ENCODE data around the gene TARP.

TARP gene

DNA sequence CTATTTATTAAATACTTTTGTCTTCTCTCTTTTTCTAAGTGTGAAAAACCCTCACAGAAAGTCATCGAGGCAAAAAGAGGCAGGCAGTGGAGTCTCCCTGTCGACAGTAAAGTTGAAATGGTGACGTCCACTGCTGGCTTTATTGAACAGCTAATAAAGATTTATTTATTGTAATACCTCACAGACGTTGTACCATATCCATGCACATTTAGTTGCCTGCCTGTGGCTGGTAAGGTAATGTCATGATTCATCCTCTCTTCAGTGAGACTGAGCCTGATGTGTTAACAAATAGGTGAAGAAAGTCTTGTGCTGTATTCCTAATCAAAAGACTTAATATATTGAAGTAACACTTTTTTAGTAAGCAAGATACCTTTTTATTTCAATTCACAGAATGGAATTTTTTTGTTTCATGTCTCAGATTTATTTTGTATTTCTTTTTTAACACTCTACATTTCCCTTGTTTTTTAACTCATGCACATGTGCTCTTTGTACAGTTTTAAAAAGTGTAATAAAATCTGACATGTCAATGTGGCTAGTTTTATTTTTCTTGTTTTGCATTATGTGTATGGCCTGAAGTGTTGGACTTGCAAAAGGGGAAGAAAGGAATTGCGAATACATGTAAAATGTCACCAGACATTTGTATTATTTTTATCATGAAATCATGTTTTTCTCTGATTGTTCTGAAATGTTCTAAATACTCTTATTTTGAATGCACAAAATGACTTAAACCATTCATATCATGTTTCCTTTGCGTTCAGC lies 43.4 kb downstream of the TARP start:
- Histone ChIP-seq H3K27ac (ENCODE audit: low read depth, low read length) (no peak overlapping the region), H3K9ac (ENCODE audit: low read length) (no peak overlapping the region), H3K4me1 (ENCODE audit: insufficient read depth, low read length) (no peaks in the 10 kb centered on the region), H3K27me3 (ENCODE audit: control insufficient read depth in 1 of 2, insufficient read depth in 2 of 2, low read length in 2 of 2) (no peaks in the 10 kb centered on the region), H3K4me3 (ENCODE audit: low read depth in 1 of 2, low read length in 2 of 2) (no peak overlapping the region), H3K36me3 (ENCODE audit: insufficient read depth, low read length) (peaks cover 15% of the 10 kb centered on the region), H3K9me3 (ENCODE audit: low read length) (no peaks in the 10 kb centered on the region)

DNA sequence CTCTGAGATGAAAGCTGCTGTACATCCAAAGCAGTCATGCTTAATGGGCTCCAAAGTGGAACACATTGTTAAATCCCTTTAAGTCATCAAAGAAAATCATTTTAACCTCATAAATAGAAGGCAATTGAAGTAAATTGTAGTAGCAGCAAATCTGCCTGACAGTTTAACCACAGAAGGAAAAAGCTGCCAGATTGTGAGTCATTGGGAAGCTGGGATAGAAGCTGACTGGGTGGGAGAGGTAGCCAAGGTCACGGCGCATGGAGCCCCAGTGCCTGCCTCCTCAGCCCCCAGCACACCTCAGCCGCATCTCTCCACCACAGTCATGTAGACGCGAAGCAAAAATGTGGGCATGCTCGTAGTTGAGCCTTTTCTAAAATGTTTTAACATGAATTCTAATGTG lies 44.0 kb downstream of the TARP start:
- no peak overlapping the region for H3K4me3 ChIP-seq (ENCODE audit: low read depth in 1 of 2, low read length in 2 of 2)
- H3K9me3 ChIP-seq (ENCODE audit: low read length) = no peaks in the 10 kb centered on the region
- H3K36me3 ChIP-seq (ENCODE audit: insufficient read depth, low read length) = peaks cover 15% of the 10 kb centered on the region
- H3K27ac ChIP-seq (ENCODE audit: low read depth, low read length) = no peak overlapping the region
- H3K27me3 ChIP-seq (ENCODE audit: control insufficient read depth in 1 of 2, insufficient read depth in 2 of 2, low read length in 2 of 2) = no peaks in the 10 kb centered on the region
- no peak overlapping the region for H3K9ac ChIP-seq (ENCODE audit: low read length)
- no peaks in the 10 kb centered on the region for H3K4me1 ChIP-seq (ENCODE audit: insufficient read depth, low read length)

DNA sequence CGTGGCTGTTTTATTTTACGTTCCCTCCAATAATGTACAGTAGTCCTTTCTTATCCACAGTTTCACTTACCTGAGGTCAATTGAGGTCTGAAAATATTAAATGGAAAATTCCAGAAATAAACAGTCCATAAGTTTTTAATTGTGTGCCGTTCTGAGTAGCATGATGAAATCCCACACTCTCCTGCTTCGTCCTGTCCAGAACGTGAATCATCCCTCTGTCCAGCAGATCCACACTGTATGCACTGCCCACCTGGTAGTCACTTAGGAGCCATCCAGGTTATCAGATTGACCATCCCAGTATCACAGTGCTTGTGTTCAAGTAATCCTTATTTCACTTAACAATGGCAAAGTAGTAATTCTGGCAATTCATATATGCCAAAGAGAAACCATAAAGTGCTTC lies 49.0 kb downstream of the TARP start:
- Histone ChIP-seq H3K27ac (ENCODE audit: low read depth, low read length) (no peak overlapping the region), H3K27me3 (ENCODE audit: control insufficient read depth in 1 of 2, insufficient read depth in 2 of 2, low read length in 2 of 2) (no peaks in the 10 kb centered on the region), H3K4me3 (ENCODE audit: low read depth in 1 of 2, low read length in 2 of 2) (no peak overlapping the region), H3K4me1 (ENCODE audit: insufficient read depth, low read length) (no peaks in the 10 kb centered on the region), H3K9me3 (ENCODE audit: low read length) (no peaks in the 10 kb centered on the region), H3K36me3 (ENCODE audit: insufficient read depth, low read length) (peaks cover 23% of the 10 kb centered on the region), H3K9ac (ENCODE audit: low read length) (no peak overlapping the region)

DNA sequence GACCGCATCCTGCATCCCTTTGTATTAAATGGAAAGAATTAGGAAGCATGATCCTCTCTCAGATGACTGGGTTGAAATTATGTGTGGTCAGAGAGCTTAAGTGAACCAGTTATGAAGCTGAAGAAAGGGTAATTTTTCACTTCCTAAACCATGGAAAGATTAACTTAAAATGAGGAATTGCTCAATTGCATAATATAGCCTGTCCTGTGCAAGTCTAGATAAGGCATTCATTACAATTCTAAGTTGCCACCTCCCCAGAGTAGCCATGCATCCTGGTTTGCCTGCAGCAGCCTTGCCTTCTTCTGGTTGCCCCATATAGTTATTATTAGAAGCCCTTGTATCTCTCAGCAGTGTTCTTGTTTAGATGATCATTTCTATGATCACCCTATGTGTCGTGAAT lies 50.1 kb downstream of the TARP start:
- Histone ChIP-seq H3K36me3 (ENCODE audit: insufficient read depth, low read length) (peaks cover 16% of the 10 kb centered on the region), H3K9ac (ENCODE audit: low read length) (no peak overlapping the region), H3K27ac (ENCODE audit: low read depth, low read length) (no peak overlapping the region), H3K9me3 (ENCODE audit: low read length) (no peaks in the 10 kb centered on the region), H3K27me3 (ENCODE audit: control insufficient read depth in 1 of 2, insufficient read depth in 2 of 2, low read length in 2 of 2) (no peaks in the 10 kb centered on the region), H3K4me1 (ENCODE audit: insufficient read depth, low read length) (no peaks in the 10 kb centered on the region), H3K4me3 (ENCODE audit: low read depth in 1 of 2, low read length in 2 of 2) (no peak overlapping the region)

DNA sequence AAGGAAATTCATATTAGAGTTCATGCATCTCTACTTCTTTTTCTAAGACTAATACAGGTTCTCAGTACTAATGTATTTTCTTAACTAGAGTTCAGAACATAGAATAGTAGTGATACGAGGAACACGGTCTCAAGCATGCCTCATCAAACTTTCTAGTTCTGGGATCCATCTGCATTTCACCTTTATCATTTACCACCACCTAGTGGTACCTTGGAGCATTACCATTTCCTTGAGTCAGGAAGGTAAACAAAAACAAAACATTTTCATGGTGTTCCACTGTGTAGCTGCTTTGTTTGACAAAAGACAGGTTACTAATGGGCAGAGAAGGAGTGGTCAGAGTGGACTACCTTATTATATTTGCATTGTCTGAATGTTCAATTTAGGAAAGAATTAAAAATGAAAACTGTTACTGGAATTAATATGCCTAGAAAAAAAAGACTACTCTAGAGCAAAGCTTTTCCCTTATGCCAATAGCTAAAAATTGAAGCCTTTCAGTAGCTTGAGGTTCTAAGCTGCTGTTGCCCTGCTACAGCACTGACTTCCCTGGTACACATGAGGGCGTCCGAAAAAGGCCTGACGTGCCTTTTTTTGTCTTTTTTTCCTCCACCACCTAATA lies 50.8 kb downstream of the TARP start:
- Histone ChIP-seq H3K4me3 (ENCODE audit: low read depth in 1 of 2, low read length in 2 of 2) (peak overlapping the region in 1 of 2 donors; percentile 15), H3K27me3 (ENCODE audit: control insufficient read depth in 1 of 2, insufficient read depth in 2 of 2, low read length in 2 of 2) (no peaks in the 10 kb centered on the region), H3K36me3 (ENCODE audit: insufficient read depth, low read length) (peaks cover 18% of the 10 kb centered on the region), H3K9ac (ENCODE audit: low read length) (no peak overlapping the region), H3K27ac (ENCODE audit: low read depth, low read length) (no peak overlapping the region), H3K4me1 (ENCODE audit: insufficient read depth, low read length) (no peaks in the 10 kb centered on the region), H3K9me3 (ENCODE audit: low read length) (no peaks in the 10 kb centered on the region)

DNA sequence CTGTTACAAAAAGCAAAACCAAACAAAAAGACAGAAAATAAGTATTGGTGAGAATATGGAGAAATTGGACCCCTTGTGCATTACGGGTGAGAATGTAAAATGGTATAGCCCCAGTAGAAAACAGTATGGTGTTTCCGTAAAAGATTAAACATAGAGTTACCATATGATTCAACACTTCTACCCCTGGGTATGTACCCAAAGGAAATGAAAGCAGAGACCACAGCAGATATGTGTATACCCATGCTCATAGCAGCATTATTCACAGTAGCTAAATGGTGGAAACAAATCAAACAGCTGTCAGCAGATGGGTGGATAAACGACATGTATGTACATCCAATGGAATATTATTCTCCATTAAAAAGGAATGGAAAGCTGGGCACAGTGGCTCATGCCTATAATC lies 53.0 kb downstream of the TARP start:
- Histone ChIP-seq H3K9me3 (ENCODE audit: low read length) (no peaks in the 10 kb centered on the region), H3K27me3 (ENCODE audit: control insufficient read depth in 1 of 2, insufficient read depth in 2 of 2, low read length in 2 of 2) (no peaks in the 10 kb centered on the region), H3K4me1 (ENCODE audit: insufficient read depth, low read length) (peaks cover 3% of the 10 kb centered on the region), H3K27ac (ENCODE audit: low read depth, low read length) (no peak overlapping the region), H3K9ac (ENCODE audit: low read length) (no peak overlapping the region), H3K4me3 (ENCODE audit: low read depth in 1 of 2, low read length in 2 of 2) (no peak overlapping the region), H3K36me3 (ENCODE audit: insufficient read depth, low read length) (peaks cover 30% of the 10 kb centered on the region)

DNA sequence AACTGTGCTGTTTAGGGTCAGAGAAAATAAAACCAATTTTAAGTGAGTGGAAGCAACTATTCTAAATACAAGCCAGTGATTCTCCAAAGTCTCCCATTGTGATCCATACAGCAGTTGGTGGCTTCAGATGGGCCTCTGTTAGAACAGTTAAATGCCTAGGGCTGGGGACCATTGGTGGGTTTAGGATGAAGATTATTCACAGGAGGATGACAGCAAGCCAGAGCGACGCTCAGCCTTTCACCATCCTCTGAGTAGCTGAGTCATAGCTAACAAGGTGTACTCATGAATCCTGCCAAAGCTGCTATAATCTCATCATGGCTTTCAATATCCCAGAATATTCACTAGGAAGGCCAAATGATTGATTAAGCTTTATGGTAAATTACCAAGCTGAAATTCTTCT lies 55.8 kb downstream of the TARP start:
- Histone ChIP-seq H3K27ac (ENCODE audit: low read depth, low read length) (no peak overlapping the region), H3K9ac (ENCODE audit: low read length) (no peak overlapping the region), H3K4me3 (ENCODE audit: low read depth in 1 of 2, low read length in 2 of 2) (no peak overlapping the region), H3K36me3 (ENCODE audit: insufficient read depth, low read length) (peaks cover 37% of the 10 kb centered on the region), H3K9me3 (ENCODE audit: low read length) (no peaks in the 10 kb centered on the region), H3K27me3 (ENCODE audit: control insufficient read depth in 1 of 2, insufficient read depth in 2 of 2, low read length in 2 of 2) (no peaks in the 10 kb centered on the region), H3K4me1 (ENCODE audit: insufficient read depth, low read length) (peaks cover 10% of the 10 kb centered on the region)

DNA sequence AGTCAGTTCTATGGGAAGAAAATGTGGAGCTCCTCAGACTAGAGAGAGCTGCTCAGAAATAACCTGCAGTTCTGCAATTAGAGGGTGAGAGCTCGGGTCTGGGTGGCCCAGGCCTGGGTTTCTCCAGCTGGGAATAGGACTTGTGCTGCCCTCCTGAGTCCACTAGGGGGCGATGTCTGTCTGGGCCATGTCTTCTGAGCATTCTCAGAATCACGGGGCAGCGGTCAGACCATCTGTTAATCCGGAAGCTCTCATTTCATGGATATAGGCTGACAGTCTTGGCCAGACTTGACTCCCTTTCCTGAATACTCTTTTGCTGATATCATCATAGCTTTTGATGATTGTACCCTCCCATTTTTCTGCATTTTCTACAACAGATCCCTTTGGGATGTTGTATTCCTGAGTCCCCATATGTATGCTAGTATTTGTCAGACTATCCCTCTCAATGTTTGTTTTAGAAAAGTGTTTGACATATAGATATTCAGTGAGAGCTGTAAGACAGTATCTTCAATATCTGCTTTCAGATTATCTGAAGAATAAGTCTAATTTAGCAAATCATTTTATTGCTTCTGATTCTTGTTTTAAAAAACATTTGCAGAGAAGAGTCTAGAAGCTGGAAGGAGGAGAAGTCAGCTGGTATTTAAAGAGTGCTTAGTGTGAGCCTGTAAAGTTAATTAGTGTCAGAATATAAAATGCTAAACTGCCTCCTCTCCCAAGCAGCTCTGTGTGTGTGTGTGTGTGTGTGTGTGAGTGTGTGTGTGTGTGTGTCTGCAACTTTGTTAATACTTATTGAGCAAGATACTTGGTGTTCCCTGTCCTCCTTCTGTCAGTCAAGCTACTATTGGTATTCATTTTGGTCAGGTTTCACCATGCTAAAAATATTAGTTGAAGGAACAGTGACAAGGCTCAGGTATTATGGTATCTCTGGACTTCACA lies 57.4 kb downstream of the TARP start:
- no peaks in the 10 kb centered on the region for H3K9me3 ChIP-seq (ENCODE audit: low read length)
- no peak overlapping the region for H3K4me3 ChIP-seq (ENCODE audit: low read depth in 1 of 2, low read length in 2 of 2)
- H3K9ac ChIP-seq (ENCODE audit: low read length) = no peak overlapping the region
- no peak overlapping the region for H3K27ac ChIP-seq (ENCODE audit: low read depth, low read length)
- peaks cover 37% of the 10 kb centered on the region for H3K36me3 ChIP-seq (ENCODE audit: insufficient read depth, low read length)
- H3K4me1 ChIP-seq (ENCODE audit: insufficient read depth, low read length) = peaks cover 26% of the 10 kb centered on the region
- H3K27me3 ChIP-seq (ENCODE audit: control insufficient read depth in 1 of 2, insufficient read depth in 2 of 2, low read length in 2 of 2) = no peaks in the 10 kb centered on the region

DNA sequence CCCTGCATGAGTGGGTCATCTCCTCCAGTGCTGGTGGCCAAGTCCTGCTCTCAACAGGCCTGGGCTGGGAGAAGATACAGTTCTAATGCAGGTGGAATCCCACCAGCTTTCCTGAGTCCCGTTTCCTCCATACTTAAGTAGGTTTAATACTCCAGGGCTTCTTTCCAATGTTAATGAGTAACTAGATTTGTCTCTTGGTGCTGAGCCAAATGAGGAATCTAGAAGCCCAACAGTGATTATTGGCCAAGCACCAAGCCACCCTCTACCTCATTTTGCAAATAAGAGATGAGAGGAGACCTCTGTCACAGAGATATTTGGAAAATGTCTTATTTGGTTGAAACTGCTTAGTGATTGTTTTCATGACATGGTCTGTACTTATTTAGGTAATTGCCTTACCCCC lies 58.3 kb downstream of the TARP start:
- Histone ChIP-seq H3K27me3 (ENCODE audit: control insufficient read depth in 1 of 2, insufficient read depth in 2 of 2, low read length in 2 of 2) (no peaks in the 10 kb centered on the region), H3K9ac (ENCODE audit: low read length) (no peak overlapping the region), H3K4me1 (ENCODE audit: insufficient read depth, low read length) (peaks cover 26% of the 10 kb centered on the region), H3K27ac (ENCODE audit: low read depth, low read length) (no peak overlapping the region), H3K36me3 (ENCODE audit: insufficient read depth, low read length) (peaks cover 29% of the 10 kb centered on the region), H3K9me3 (ENCODE audit: low read length) (no peaks in the 10 kb centered on the region), H3K4me3 (ENCODE audit: low read depth in 1 of 2, low read length in 2 of 2) (no peak overlapping the region)

DNA sequence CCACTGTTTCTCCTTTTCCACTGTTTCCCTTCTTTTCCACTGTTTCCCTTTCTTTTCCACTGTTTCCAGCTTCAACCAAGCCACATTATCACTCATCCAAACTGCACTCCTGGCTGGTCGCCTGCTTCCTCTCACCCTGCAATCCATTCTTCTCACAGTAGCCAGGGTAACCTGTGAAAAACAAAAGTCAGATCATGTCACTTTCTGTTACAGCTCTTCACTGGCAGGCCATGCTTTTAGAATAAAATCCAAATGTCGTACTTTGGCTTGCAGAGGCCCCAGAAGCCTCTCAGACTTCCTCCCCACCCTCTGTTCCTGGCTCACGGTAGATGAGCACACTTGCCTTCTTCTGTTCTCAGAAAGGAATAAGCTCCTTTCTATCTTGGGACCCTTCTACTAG lies 61.5 kb downstream of the TARP start:
- Histone ChIP-seq H3K27ac (ENCODE audit: low read depth, low read length) (no peak overlapping the region), H3K4me1 (ENCODE audit: insufficient read depth, low read length) (peaks cover 26% of the 10 kb centered on the region), H3K36me3 (ENCODE audit: insufficient read depth, low read length) (peaks cover 26% of the 10 kb centered on the region), H3K27me3 (ENCODE audit: control insufficient read depth in 1 of 2, insufficient read depth in 2 of 2, low read length in 2 of 2) (no peaks in the 10 kb centered on the region), H3K4me3 (ENCODE audit: low read depth in 1 of 2, low read length in 2 of 2) (no peak overlapping the region), H3K9ac (ENCODE audit: low read length) (no peak overlapping the region), H3K9me3 (ENCODE audit: low read length) (no peaks in the 10 kb centered on the region)

DNA sequence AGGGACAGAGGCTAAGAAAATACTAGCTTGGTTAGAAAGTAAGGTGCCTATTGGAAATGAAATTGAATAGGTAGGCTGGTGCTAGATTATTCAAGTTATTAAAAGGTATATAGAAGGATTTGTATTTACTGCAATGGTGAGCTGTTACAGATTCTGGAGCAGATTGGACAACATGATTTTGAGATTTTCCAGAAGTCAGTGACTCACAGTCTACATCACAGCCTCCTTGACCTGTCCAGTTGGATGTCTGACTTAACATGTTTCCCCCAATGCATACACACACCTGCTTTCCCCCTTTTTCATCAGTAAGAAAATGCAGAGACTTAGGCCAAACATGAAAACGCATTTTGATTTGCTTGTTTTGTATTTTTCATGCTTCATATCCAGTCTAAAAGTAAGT lies 62.0 kb downstream of the TARP start:
- H3K4me1 ChIP-seq (ENCODE audit: insufficient read depth, low read length) = peaks cover 26% of the 10 kb centered on the region
- H3K9me3 ChIP-seq (ENCODE audit: low read length) = no peaks in the 10 kb centered on the region
- H3K27ac ChIP-seq (ENCODE audit: low read depth, low read length) = no peak overlapping the region
- no peak overlapping the region for H3K4me3 ChIP-seq (ENCODE audit: low read depth in 1 of 2, low read length in 2 of 2)
- no peaks in the 10 kb centered on the region for H3K27me3 ChIP-seq (ENCODE audit: control insufficient read depth in 1 of 2, insufficient read depth in 2 of 2, low read length in 2 of 2)
- H3K36me3 ChIP-seq (ENCODE audit: insufficient read depth, low read length) = peaks cover 21% of the 10 kb centered on the region
- no peak overlapping the region for H3K9ac ChIP-seq (ENCODE audit: low read length)
